GM23338 (cell line): ENCODE measurements around the gene MS4A5. TPM values are rescaled to one million over a fixed set of nuclear protein-coding genes. Genes with fewer than 3 reads are reported as not detected.

ENCODE experiments used
- ATAC-seq: fragments of 200-7000 bp; cut with Tn5 transposase; 3 replicates; pipeline ENCODE4 v1.9.1; 2020
- DNase-seq: peaks from one replicate; pipeline ENCODE4 v3.0.0-alpha.2; 2015; ENCODE audit warnings: low spot score
- H2AFZ ChIP-seq: fragments of 200-600 bp; sonication (generic); 2 replicates; pipeline ENCODE4 v1.8.0; 2016; ENCODE audit warnings: antibody characterized with exemption, mild to moderate bottlenecking, moderate library complexity
- H3F3A ChIP-seq: fragments of 200-600 bp; sonication (generic); replicated peaks from 2 replicates; pipeline ENCODE4 v1.8.0; 2017; ENCODE audit warnings: antibody characterized with exemption, mixed run types, low read depth
- H3K27ac ChIP-seq: fragments of 200-600 bp; sonication (generic); 2 replicates; pipeline ENCODE4 v1.6.1; 2016; ENCODE audit warnings: low read depth
- H3K27me3 ChIP-seq: fragments of 200-600 bp; sonication (generic); 2 replicates; pipeline ENCODE4 v1.8.0; 2016; ENCODE audit warnings: mild to moderate bottlenecking, mixed run types, moderate library complexity; ENCODE audit not compliant: insufficient read depth
- H3K36me3 ChIP-seq: fragments of 200-600 bp; sonication (generic); 2 replicates; pipeline ENCODE4 v1.8.0; 2016; ENCODE audit warnings: mild to moderate bottlenecking; ENCODE audit not compliant: insufficient read depth
- H3K4me1 ChIP-seq: fragments of 200-600 bp; sonication (generic); 2 replicates; pipeline ENCODE4 v1.8.0; 2016; ENCODE audit warnings: mild to moderate bottlenecking, moderate library complexity; ENCODE audit not compliant: insufficient read depth
- H3K4me2 ChIP-seq: fragments of 200-600 bp; sonication (generic); 2 replicates; pipeline ENCODE4 v1.7.1; 2017; ENCODE audit warnings: mixed run types
- H3K4me3 ChIP-seq: fragments of 200-600 bp; sonication (generic); 2 replicates; pipeline ENCODE4 v1.6.1; 2016; ENCODE audit warnings: mixed run types
- H3K79me2 ChIP-seq: fragments of 200-600 bp; sonication (generic); replicated peaks from 2 replicates; pipeline ENCODE4 v1.8.0; 2017; ENCODE audit warnings: mild to moderate bottlenecking; ENCODE audit not compliant: insufficient read depth
- H3K9me2 ChIP-seq: fragments of 200-600 bp; sonication (generic); 2 replicates; pipeline ENCODE4 v1.8.0; 2017; ENCODE audit not compliant: insufficient read depth
- H4K20me1 ChIP-seq: fragments of 200-600 bp; sonication (generic); replicated peaks from 2 replicates; pipeline ENCODE4 v1.8.0; 2017; ENCODE audit warnings: mild to moderate bottlenecking; ENCODE audit not compliant: insufficient read depth
- H3K27ac Mint-ChIP-seq: 2 replicates; pipeline ENCODE4 v1.8.0; 2020; ENCODE audit warnings: inconsistent platforms, mild to moderate bottlenecking, moderate library complexity, mixed read lengths
- H3K27me3 Mint-ChIP-seq: 3 replicates; pipeline ENCODE4 v1.8.0; 2022; ENCODE audit warnings: low read depth, mild to moderate bottlenecking, moderate library complexity, mixed read lengths, inconsistent platforms; ENCODE audit not compliant: insufficient read depth, poor library complexity
- H3K36me3 Mint-ChIP-seq: 3 replicates; pipeline ENCODE4 v1.8.0; 2021; ENCODE audit warnings: low read depth, mild to moderate bottlenecking, inconsistent platforms, moderate library complexity, mixed read lengths
- H3K4me1 Mint-ChIP-seq: 3 replicates; pipeline ENCODE4 v1.8.0; 2020; ENCODE audit warnings: mild to moderate bottlenecking, inconsistent platforms, mixed read lengths
- H3K4me3 Mint-ChIP-seq: 3 replicates; pipeline ENCODE4 v1.8.0; 2021; ENCODE audit warnings: moderate library complexity, mild to moderate bottlenecking, inconsistent platforms, mixed read lengths
- H3K9me3 Mint-ChIP-seq: 3 replicates; pipeline ENCODE4 v1.8.0; 2020; ENCODE audit warnings: moderate library complexity, mild to moderate bottlenecking, inconsistent platforms, mixed read lengths
- CTCF ChIP-seq, 2 experiments: fragments of 200-600 bp in 1 of 2; sonication (generic) in 1 of 2; conservative IDR thresholded peaks; 2 replicates each; pipeline versions ENCODE4 v1.5.1 to v1.6.1; 2016 to 2017; ENCODE audit warnings: antibody characterized with exemption in 2 of 2, low read depth in 2 of 2, mild to moderate bottlenecking in 2 of 2, moderate library complexity in 1 of 2
- EZH2 ChIP-seq: fragments of 200-600 bp; sonication (generic); IDR thresholded peaks from one replicate; pipeline ENCODE4 v1.8.0; 2017; ENCODE audit warnings: antibody characterized with exemption, mild to moderate bottlenecking, low read depth; ENCODE audit not compliant: unreplicated experiment
- EZH2phosphoT487 ChIP-seq: fragments of 200-600 bp; sonication (generic); IDR thresholded peaks from one replicate; pipeline ENCODE4 v1.8.1; 2018; ENCODE audit warnings: antibody characterized with exemption; ENCODE audit not compliant: unreplicated experiment
- JUNB ChIP-seq: IDR thresholded peaks from one replicate; pipeline ENCODE4 v1.6.1; 2016; ENCODE audit warnings: antibody characterized with exemption; ENCODE audit not compliant: unreplicated experiment
- NANOG ChIP-seq: IDR thresholded peaks from 2 replicates; pipeline ENCODE4 v1.6.1; 2016; ENCODE audit warnings: antibody characterized with exemption, borderline replicate concordance
- polyA plus RNA-seq: library from polyadenylated mRNA; unstranded; fragments of >200 nt; fragmentation: Nextera tagmentation; extraction: Ambion mirVana; gene quantifications from 2 replicates; pipeline ENCODE4 v1.2.1, GENCODE V29; 2016
- total RNA-seq: library from RNA; depleted of rRNA; stranded (reverse); fragments of >200 nt; shearing (Covaris generic); gene quantifications from 2 replicates; pipeline ENCODE4 v1.2.3, GENCODE V29; 2014
- TF ChIP-seq, protein P1 (sequence below): IDR thresholded peaks from 2 replicates; pipeline ENCODE4 v1.6.1; 2016; ENCODE audit warnings: antibody characterized with exemption

Gene MS4A5
- total and polyA plus RNA-seq, 2 experiments from 2014 or later, result not detected

DNA sequence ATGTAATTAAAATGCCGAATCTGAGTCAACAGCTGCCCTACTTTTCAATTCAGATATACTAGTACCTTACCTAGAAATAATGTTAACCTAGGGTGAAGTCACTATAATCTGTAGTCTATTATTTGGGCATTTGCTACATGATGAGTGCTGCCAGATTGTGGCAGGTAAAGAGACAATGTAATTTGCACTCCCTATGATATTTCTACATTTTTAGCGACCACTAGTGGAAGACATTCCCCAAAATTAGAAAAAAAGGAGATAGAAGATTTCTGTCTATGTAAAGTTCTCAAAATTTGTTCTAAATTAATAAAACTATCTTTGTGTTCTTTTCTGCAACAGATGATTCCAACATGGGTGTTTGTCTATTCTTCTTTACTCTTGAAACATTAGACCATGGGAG lies 40.4 kb downstream of the MS4A5 start:
- Histone ChIP-seq H3K9me2 (no peaks in the 10 kb centered on the region; the same call in 1 of the 2 replicates), H3K27ac (no peak overlapping the region), H3K79me2 (no peaks in the 10 kb centered on the region), H3K27me3 (no peaks in the 10 kb centered on the region), H3K36me3 (no peaks in the 10 kb centered on the region), H3K4me1 (no peaks in the 10 kb centered on the region), H2AFZ (no peak overlapping the region), H3K4me2 (no peak overlapping the region), H4K20me1 (no peaks in the 10 kb centered on the region), H3F3A (no peaks in the 10 kb centered on the region), H3K4me3 (no peak overlapping the region)
- Mint-ChIP-seq H3K4me1 (no peaks in the 10 kb centered on the region), H3K4me3 (no peak overlapping the region), H3K27me3 (no peaks in the 10 kb centered on the region), H3K27ac (no peak overlapping the region), H3K36me3 (no peaks in the 10 kb centered on the region), H3K9me3 (peaks cover 3% of the 10 kb centered on the region; the same call in 2 of the 3 replicates)
- no peak for ATAC-seq
- DNase-seq, result no peak
- peak; percentile 25 to 33; a peak in 2 of 4 replicates for TF ChIP-seq CTCF (conservative IDR thresholded peaks at IDR 0.05; ENCODE audit: low read depth in 2 of 2)
- TF ChIP-seq, protein P1, sequence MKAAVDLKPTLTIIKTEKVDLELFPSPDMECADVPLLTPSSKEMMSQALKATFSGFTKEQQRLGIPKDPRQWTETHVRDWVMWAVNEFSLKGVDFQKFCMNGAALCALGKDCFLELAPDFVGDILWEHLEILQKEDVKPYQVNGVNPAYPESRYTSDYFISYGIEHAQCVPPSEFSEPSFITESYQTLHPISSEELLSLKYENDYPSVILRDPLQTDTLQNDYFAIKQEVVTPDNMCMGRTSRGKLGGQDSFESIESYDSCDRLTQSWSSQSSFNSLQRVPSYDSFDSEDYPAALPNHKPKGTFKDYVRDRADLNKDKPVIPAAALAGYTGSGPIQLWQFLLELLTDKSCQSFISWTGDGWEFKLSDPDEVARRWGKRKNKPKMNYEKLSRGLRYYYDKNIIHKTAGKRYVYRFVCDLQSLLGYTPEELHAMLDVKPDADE, result no peak
- TF ChIP-seq NANOG, result no peak
- no peak for TF ChIP-seq EZH2

DNA sequence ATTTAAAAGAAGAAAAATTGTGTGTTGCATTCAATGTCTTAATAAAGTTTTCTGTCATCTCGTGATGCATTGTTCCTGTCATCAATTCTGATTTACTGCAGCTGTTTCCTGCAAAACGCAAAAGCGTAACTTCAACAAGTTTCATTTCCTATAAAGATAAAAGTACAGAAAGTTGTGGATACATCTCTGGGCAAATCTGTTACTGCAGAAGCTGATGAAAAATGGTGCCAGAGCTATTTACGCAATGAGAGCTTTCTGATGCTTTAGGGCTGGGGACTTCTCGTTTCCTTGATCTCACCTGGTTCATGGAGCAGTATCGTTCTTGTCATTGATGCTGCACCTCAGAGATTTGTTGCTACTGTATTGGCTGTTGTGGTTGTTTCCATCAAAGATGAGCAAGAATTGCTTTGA lies 47.7 kb downstream of the MS4A5 start:
- ATAC-seq (no peak), DNase-seq (no peak)
- Histone ChIP-seq H3K79me2 (no peaks in the 10 kb centered on the region), H2AFZ (no peak overlapping the region), H4K20me1 (no peaks in the 10 kb centered on the region), H3F3A (no peaks in the 10 kb centered on the region), H3K9me2 (no peaks in the 10 kb centered on the region), H3K36me3 (no peaks in the 10 kb centered on the region), H3K4me3 (no peak overlapping the region), H3K27me3 (no peaks in the 10 kb centered on the region), H3K4me1 (no peaks in the 10 kb centered on the region), H3K27ac (no peak overlapping the region), H3K4me2 (no peak overlapping the region)
- H3K27ac Mint-ChIP-seq, result no peak overlapping the region
- peaks cover 3% of the 10 kb centered on the region for H3K27me3 Mint-ChIP-seq
- peaks cover 5% of the 10 kb centered on the region; the same call in 2 of the 3 replicates for H3K9me3 Mint-ChIP-seq
- H3K4me3 Mint-ChIP-seq, result no peak overlapping the region
- TF ChIP-seq CTCF (conservative IDR thresholded peaks at IDR 0.05; ENCODE audit: low read depth in 2 of 2), result no peak
- no peak for TF ChIP-seq EZH2phosphoT487
- TF ChIP-seq EZH2, result no peak
- no peak for TF ChIP-seq JUNB
- no peaks in the 10 kb centered on the region for H3K4me1 Mint-ChIP-seq
- H3K36me3 Mint-ChIP-seq, result no peaks in the 10 kb centered on the region; the same call in 2 of the 3 replicates
